H9 (cell line): ENCODE measurements around the gene CERK. TPM values are rescaled to one million over a fixed set of nuclear protein-coding genes. Genes with fewer than 3 reads are reported as not detected.

Experiments
- DNase-seq: peaks from one replicate; pipeline ENCODE4 v3.0.0-alpha.2; 2017
- H2AFZ ChIP-seq: one replicate; pipeline ENCODE4 v1.6.1; 2013; ENCODE audit warnings: mild to moderate bottlenecking, low read length, control low read depth, moderate library complexity
- H2AK5ac ChIP-seq: 2 replicates; pipeline ENCODE4 v1.6.1; 2013; ENCODE audit warnings: low read length, control low read depth, mixed read lengths; ENCODE audit not compliant: insufficient read length
- H2BK120ac ChIP-seq: one replicate; pipeline ENCODE4 v1.6.1; 2013; ENCODE audit warnings: low read depth, mild to moderate bottlenecking, low read length, control low read depth, inconsistent platforms; ENCODE audit not compliant: poor library complexity, severe bottlenecking
- H2BK12ac ChIP-seq: 2 replicates; pipeline ENCODE4 v1.6.1; 2013; ENCODE audit warnings: low read length, control low read depth, mixed read lengths, low read depth; ENCODE audit not compliant: insufficient read length
- H2BK15ac ChIP-seq: 2 replicates; pipeline ENCODE4 v1.6.1; 2013; ENCODE audit warnings: low read depth, low read length, control low read depth
- H2BK20ac ChIP-seq: one replicate; pipeline ENCODE4 v1.6.1; 2013; ENCODE audit warnings: low read depth, mild to moderate bottlenecking, low read length, control low read depth, inconsistent platforms; ENCODE audit not compliant: poor library complexity, severe bottlenecking
- H2BK5ac ChIP-seq: 2 replicates; pipeline ENCODE4 v1.6.1; 2013; ENCODE audit warnings: low read length, control low read depth, mixed read lengths; ENCODE audit not compliant: insufficient read length
- H3K14ac ChIP-seq: 2 replicates; pipeline ENCODE4 v1.6.1; 2013; ENCODE audit warnings: low read length, control low read depth; ENCODE audit not compliant: insufficient read depth
- H3K18ac ChIP-seq: 2 replicates; pipeline ENCODE4 v1.6.1; 2013; ENCODE audit warnings: low read depth, mild to moderate bottlenecking, mixed read lengths, low read length, control low read depth; ENCODE audit not compliant: insufficient read length
- H3K23ac ChIP-seq: 2 replicates; pipeline ENCODE4 v1.6.1; 2013; ENCODE audit warnings: low read length, control low read depth, mixed read lengths, low read depth; ENCODE audit not compliant: insufficient read length
- H3K23me2 ChIP-seq: 2 replicates; pipeline ENCODE4 v1.6.1; 2013; ENCODE audit warnings: low read depth, mild to moderate bottlenecking, mixed read lengths, low read length, control low read depth; ENCODE audit not compliant: insufficient read length, poor library complexity, severe bottlenecking
- H3K27ac ChIP-seq: 2 replicates; pipeline ENCODE4 v1.5.1; 2013; ENCODE audit warnings: low read length, control low read depth, mixed read lengths, low read depth; ENCODE audit not compliant: insufficient read length
- H3K27me3 ChIP-seq: 2 replicates; pipeline ENCODE4 v1.6.1; 2013; ENCODE audit warnings: low read length, control low read depth, inconsistent platforms; ENCODE audit not compliant: insufficient read depth
- H3K4ac ChIP-seq: 2 replicates; pipeline ENCODE4 v1.6.1; 2013; ENCODE audit warnings: low read depth, mild to moderate bottlenecking, control low read depth, inconsistent platforms, low read length, moderate library complexity
- H3K4me1 ChIP-seq: 2 replicates; pipeline ENCODE4 v1.6.1; 2013; ENCODE audit warnings: low read length, control low read depth, inconsistent platforms; ENCODE audit not compliant: insufficient read depth
- H3K4me2 ChIP-seq: 2 replicates; pipeline ENCODE4 v1.6.1; 2013; ENCODE audit warnings: low read length, control low read depth, mixed read lengths; ENCODE audit not compliant: insufficient read length, insufficient read depth
- H3K56ac ChIP-seq: 2 replicates; pipeline ENCODE4 v1.6.1; 2013; ENCODE audit warnings: low read depth, mild to moderate bottlenecking, mixed read lengths, low read length, control low read depth; ENCODE audit not compliant: insufficient read length
- H3K79me1 ChIP-seq: 2 replicates; pipeline ENCODE4 v1.6.1; 2013; ENCODE audit warnings: low read depth, mild to moderate bottlenecking, moderate library complexity, low read length, control low read depth, inconsistent platforms; ENCODE audit not compliant: insufficient read depth, poor library complexity, severe bottlenecking
- H3K79me2 ChIP-seq: 2 replicates; pipeline ENCODE4 v1.6.1; 2013; ENCODE audit warnings: low read length, control low read depth, inconsistent platforms; ENCODE audit not compliant: insufficient read depth
- H3K9ac ChIP-seq: 2 replicates; pipeline ENCODE4 v1.6.1; 2013; ENCODE audit warnings: low read length, control low read depth, mixed read lengths; ENCODE audit not compliant: insufficient read length; ENCODE audit errors: extremely low read depth
- H3K9me3 ChIP-seq: one replicate; pipeline ENCODE4 v1.6.1; 2013; ENCODE audit warnings: low read depth, low read length, inconsistent platforms; ENCODE audit not compliant: control insufficient read depth
- H3T11ph ChIP-seq: one replicate; pipeline ENCODE4 v1.6.1; 2013; ENCODE audit warnings: mild to moderate bottlenecking, low read length, control low read depth, inconsistent platforms
- H4K20me1 ChIP-seq: one replicate; pipeline ENCODE4 v1.6.1; 2013; ENCODE audit not compliant: control insufficient read depth, insufficient read length, insufficient read depth
- H4K5ac ChIP-seq: 2 replicates; pipeline ENCODE4 v1.6.1; 2013; ENCODE audit warnings: low read depth, mild to moderate bottlenecking, mixed read lengths, low read length, control low read depth; ENCODE audit not compliant: insufficient read length
- H4K8ac ChIP-seq: replicated peaks from 2 replicates; pipeline ENCODE4 v1.6.1; 2013; ENCODE audit warnings: low read length, control low read depth, mixed read lengths, low read depth; ENCODE audit not compliant: insufficient read length
- H4K91ac ChIP-seq: 2 replicates; pipeline ENCODE4 v1.6.1; 2013; ENCODE audit warnings: low read depth, mild to moderate bottlenecking, moderate library complexity, mixed read lengths, low read length, control low read depth; ENCODE audit not compliant: insufficient read length
- H3K27ac Mint-ChIP-seq, 3 experiments: 2 replicates in 2 of 3; 3 replicates in 1 of 3; pipeline ENCODE4 v1.8.0; 2020 to 2021; ENCODE audit warnings: mixed read lengths in 3 of 3, mild to moderate bottlenecking in 1 of 3, moderate library complexity in 1 of 3
- H3K27me3 Mint-ChIP-seq: 2 replicates; pipeline ENCODE4 v1.8.0; 2021; ENCODE audit warnings: low read depth, mild to moderate bottlenecking, moderate library complexity, mixed read lengths
- H3K36me3 Mint-ChIP-seq, 3 experiments: 2 replicates in 2 of 3; 3 replicates in 1 of 3; pipeline ENCODE4 v1.8.0; 2020 to 2021; ENCODE audit warnings: low read depth in 3 of 3, mixed read lengths in 3 of 3; ENCODE audit not compliant: insufficient read depth in 1 of 3
- H3K4me1 Mint-ChIP-seq, 2 experiments: 2 replicates each; pipeline ENCODE4 v1.8.0; 2020; ENCODE audit warnings: mixed read lengths in 2 of 2
- H3K4me3 Mint-ChIP-seq, 2 experiments: 2 replicates in 1 of 2; 3 replicates in 1 of 2; pipeline ENCODE4 v1.8.0; 2020 to 2021; ENCODE audit warnings: mild to moderate bottlenecking in 2 of 2, mixed read lengths in 2 of 2, moderate library complexity in 1 of 2
- H3K9me3 Mint-ChIP-seq, 2 experiments: 2 replicates in 1 of 2; 3 replicates in 1 of 2; pipeline ENCODE4 v1.8.0; 2020; ENCODE audit warnings: mild to moderate bottlenecking in 2 of 2, mixed read lengths in 2 of 2, moderate library complexity in 1 of 2
- CTCF ChIP-seq: fragments of 200-600 bp; sonication (generic); conservative IDR thresholded peaks from 3 replicates; pipeline ENCODE4 v1.8.0; 2021; ENCODE audit warnings: antibody characterized with exemption, mild to moderate bottlenecking
- WGBS: extraction: QIAGEN DNeasy Blood & Tissue Kit; methylation state at CpG from one replicate; pipeline ENCODE4 v1.1.7; 2013; ENCODE audit warnings: missing lambda C conversion rate, low lambda C conversion rate, mixed read lengths; ENCODE audit not compliant: insufficient read length; ENCODE audit errors: extremely low coverage; 5-methylcytosine and 5-hydroxymethylcytosine counted together
- total RNA-seq: library from RNA; stranded (reverse); gene quantifications from 2 replicates; pipeline ENCODE4 v1.2.1, GENCODE V29; 2021

The CERK gene
- total RNA-seq, 1 experiment from 2014 or later: 47.1 TPM

DNA sequence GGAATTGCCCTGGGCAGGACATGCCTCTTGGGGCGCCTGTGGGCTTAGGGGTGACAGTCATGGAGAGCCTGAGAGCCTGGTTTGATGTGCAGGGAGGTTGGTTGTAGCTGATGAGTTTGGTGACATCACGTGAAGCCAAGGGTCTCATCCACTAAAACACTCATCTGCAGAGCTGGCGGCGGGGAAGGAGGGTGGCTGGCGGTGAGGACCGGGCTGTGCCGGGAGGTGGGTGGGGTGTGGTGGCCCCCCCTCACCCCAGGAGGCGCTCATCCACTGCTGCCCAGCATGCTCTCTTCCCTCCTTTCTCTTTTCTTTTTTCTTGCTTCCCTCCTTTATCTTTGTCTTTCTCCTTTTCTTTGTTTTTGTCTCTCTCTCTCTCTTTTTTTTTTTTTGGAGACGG, 68.9 kb downstream of the CERK start:
- H2BK15ac ChIP-seq: no peak overlapping the region
- H2BK12ac ChIP-seq: no peak overlapping the region
- DNase-seq: no peak
- H3K27me3 Mint-ChIP-seq: no peaks in the 10 kb centered on the region
- no peak overlapping the region for H4K91ac ChIP-seq
- no peaks in the 10 kb centered on the region for H3K27me3 ChIP-seq
- H3K79me2 ChIP-seq: no peaks in the 10 kb centered on the region
- no peaks in the 10 kb centered on the region for H3K4me1 ChIP-seq
- no peak overlapping the region for H2AK5ac ChIP-seq
- H3K36me3 Mint-ChIP-seq: peaks cover 2 to 7% (median 5%) of the 10 kb centered on the region in 3 experiments; a peak in 5 of 7 replicates
- H3T11ph ChIP-seq: no peak overlapping the region
- no peaks in the 10 kb centered on the region for H3K9me3 Mint-ChIP-seq
- H3K79me1 ChIP-seq: no peaks in the 10 kb centered on the region
- H3K23me2 ChIP-seq: no peaks in the 10 kb centered on the region
- H3K4me2 ChIP-seq: no peak overlapping the region
- H3K23ac ChIP-seq: no peak overlapping the region
- no peak for TF ChIP-seq CTCF
- H3K9me3 ChIP-seq: no peaks in the 10 kb centered on the region
- peak overlapping the region; percentile 78 to 84 (median 82); a peak in 4 of 7 replicates for H3K27ac Mint-ChIP-seq
- no peaks in the 10 kb centered on the region for H3K4me1 Mint-ChIP-seq
- no peak overlapping the region for H2BK5ac ChIP-seq
- no peak overlapping the region for H4K5ac ChIP-seq
- no peak overlapping the region for H4K8ac ChIP-seq
- H3K4me3 Mint-ChIP-seq: no peak overlapping the region
- no CpG with 5 or more reads among the region's 9 CpGs for WGBS
- no peak overlapping the region for H3K4ac ChIP-seq
- no peak overlapping the region for H2AFZ ChIP-seq
- no peaks in the 10 kb centered on the region for H4K20me1 ChIP-seq
- no peak overlapping the region for H2BK20ac ChIP-seq
- H3K9ac ChIP-seq: no peak overlapping the region
- H3K14ac ChIP-seq: no peak overlapping the region
- H3K18ac ChIP-seq: no peak overlapping the region
- H3K27ac ChIP-seq: no peak overlapping the region
- no peak overlapping the region for H3K56ac ChIP-seq
- H2BK120ac ChIP-seq: no peak overlapping the region
